Right lobe of liver (tissue), 6 donors: ENCODE measurements around the gene PLCB4. TPM values are rescaled to one million over a fixed set of nuclear protein-coding genes. Genes with fewer than 3 reads are reported as not detected.

ENCODE experiments used
- ATAC-seq, 4 donors: fragments of 200-7000 bp; cut with Tn5 transposase; one replicate each; pipeline ENCODE4 v1.9.1; 2020; ENCODE audit warnings: mild to moderate bottlenecking in 4 of 4, moderate library complexity in 4 of 4
- DNase-seq, 3 donors: peaks; one replicate each; pipeline ENCODE4 v3.0.0-alpha.2; 2020
- H3K27ac ChIP-seq, 3 donors: fragments of 200-600 bp; one replicate each; pipeline ENCODE4 v1.8.0; 2022
- H3K27me3 ChIP-seq, 2 donors: fragments of 200-600 bp; one replicate each; pipeline ENCODE4 v1.8.0; 2022
- H3K36me3 ChIP-seq, 4 donors: fragments of 200-600 bp; sonication (generic) in 1 of 4; one replicate each; pipeline versions ENCODE4 v1.5.1 to v1.8.0; 2017 to 2022; ENCODE audit warnings: control low read depth in 1 of 4
- H3K4me1 ChIP-seq, 4 donors: fragments of 200-600 bp; sonication (generic) in 1 of 4; one replicate each; pipeline versions ENCODE4 v1.5.1 to v1.8.0; 2017 to 2022; ENCODE audit warnings: control low read depth in 1 of 4
- H3K4me3 ChIP-seq, 3 donors: fragments of 200-600 bp; one replicate each; pipeline ENCODE4 v1.8.0; 2022
- H3K9me3 ChIP-seq, 4 donors: fragments of 200-600 bp; sonication (generic) in 1 of 4; one replicate each; pipeline versions ENCODE4 v1.5.1 to v1.8.0; 2017 to 2022; ENCODE audit warnings: control low read depth in 1 of 4
- CTCF ChIP-seq, 4 donors: fragments of 200-600 bp in 3 of 4; fragments of 450-650 bp in 1 of 4; IDR thresholded peaks; one replicate each; pipeline versions ENCODE4 v1.5.1 to v1.8.0; 2016 to 2022; ENCODE audit warnings: antibody characterized with exemption in 4 of 4, mild to moderate bottlenecking in 2 of 4
- POLR2A ChIP-seq: fragments of 450-650 bp; IDR thresholded peaks from one replicate; pipeline ENCODE4 v1.6.1; 2017; ENCODE audit warnings: antibody characterized with exemption, mild to moderate bottlenecking
- WGBS: methylation state at CpG from one replicate; pipeline ENCODE4 v1.1.6; 2018; ENCODE audit warnings: low coverage, low lambda C conversion rate; ENCODE audit not compliant: insufficient coverage; ENCODE audit errors: missing lambda C conversion rate; 5-methylcytosine and 5-hydroxymethylcytosine counted together
- intact Hi-C, 2 donors: fragments of 100-400 bp; cut with DNase I; formaldehyde crosslinking; loops; one replicate each; pipeline versions ENCODE4 v1.11.2 to v1.14.1; 2022
- long read RNA-seq: library from polyadenylated mRNA; unstranded; transcript quantifications from one replicate; pipeline ENCODE4 v2.0.0, GENCODE V29; 2019
- total RNA-seq, 6 experiments: library from RNA; depleted of rRNA in 2 of 6; stranded (reverse); fragments of >200 nt in 2 of 6; fragmentation: NEBNext Ultra II Directional in 3 of 6; extraction: Animal tissue kit (Norgen Biotek cat#: 25700) in 3 of 6; gene quantifications; one replicate each; pipeline versions ENCODE4 v1.1.0 to v1.2.4, GENCODE V29; 2016 to 2023
- donor health status: DM: no; HTN: yes; CAD: no.
- donor health status: DM: no; HTN: no; CAD: no.
- donor health status: DM: no; HTN: no; CAD: no.
- donor health status: DM: no; HTN: yes; CAD: no.
- donor health status: DM: no; HTN: yes; CAD: no.

Gene PLCB4
- under 1 TPM; 0.04 to 0.20 (median 0.15) TPM for total RNA-seq
- long read RNA-seq: 0 reads

- H3K27me3 ChIP-seq: peaks cover 0 to 16% of the 10 kb centered on the region in 2 donors
- peaks cover 0 to 5% (median 0%) of the 10 kb centered on the region in 4 donors for H3K4me1 ChIP-seq
- TF ChIP-seq CTCF (IDR thresholded peaks at IDR 0.05): no peak
- TF ChIP-seq POLR2A: no peak
- DNase-seq: no peak
- intact Hi-C loops: no loop called here
- no peaks in the 10 kb centered on the region for H3K9me3 ChIP-seq
- WGBS: 1% methylated on average over 21 of the region's 75 CpGs
- H3K36me3 ChIP-seq: no peaks in the 10 kb centered on the region
- ATAC-seq: peak in 1 of 4 donors; percentile 13
- no peak within 1 kb of the TSS for H3K27ac ChIP-seq
- H3K4me3 ChIP-seq: peak within 1 kb of the TSS; percentile 9 to 44 (median 26)
Measured at GRCh38 chr20:9068841-9069663, at the start of gene PLCB4. Gene PLCB4, plus strand, starts transcription at chr20:9069087. Its CDS starts 238,728 bp downstream, at chr20:9307815.

GRCh38 chr20:9019833-9020232, 49.1 kb upstream of the PLCB4 start:
- no peak overlapping the region for H3K4me3 ChIP-seq
- H3K27ac ChIP-seq: no peak overlapping the region
- TF ChIP-seq POLR2A: no peak
- no peak for TF ChIP-seq CTCF (IDR thresholded peaks at IDR 0.05)
- no peaks in the 10 kb centered on the region for H3K4me1 ChIP-seq
- no peaks in the 10 kb centered on the region for H3K36me3 ChIP-seq
- H3K9me3 ChIP-seq: no peaks in the 10 kb centered on the region
- no peak for ATAC-seq
- H3K27me3 ChIP-seq: no peaks in the 10 kb centered on the region
- intact Hi-C loops: no loop called here
- no peak for DNase-seq

GRCh38 chr20:9021216-9021615, 47.7 kb upstream of the PLCB4 start:
- H3K27ac ChIP-seq: no peak overlapping the region
- WGBS: 38% methylated on average over 3 of the region's 3 CpGs
- H3K9me3 ChIP-seq: no peaks in the 10 kb centered on the region
- no peaks in the 10 kb centered on the region for H3K36me3 ChIP-seq
- no peaks in the 10 kb centered on the region for H3K4me1 ChIP-seq
- H3K27me3 ChIP-seq: no peaks in the 10 kb centered on the region
- no peak for DNase-seq
- H3K4me3 ChIP-seq: no peak overlapping the region
- TF ChIP-seq CTCF (IDR thresholded peaks at IDR 0.05) (no peak), POLR2A (no peak)
- intact Hi-C loops: no loop called here
- ATAC-seq: no peak

GRCh38 chr20:9021699-9022098, 47.2 kb upstream of the PLCB4 start:
- DNase-seq (no peak), ATAC-seq (no peak)
- TF ChIP-seq CTCF (IDR thresholded peaks at IDR 0.05) (no peak), POLR2A (no peak)
- H3K27me3 ChIP-seq: no peaks in the 10 kb centered on the region
- WGBS: 29% methylated on average over 2 of the region's 2 CpGs
- intact Hi-C loops: no loop called here
- H3K9me3 ChIP-seq: no peaks in the 10 kb centered on the region
- H3K27ac ChIP-seq: no peak overlapping the region
- H3K4me3 ChIP-seq: no peak overlapping the region
- no peaks in the 10 kb centered on the region for H3K4me1 ChIP-seq
- no peaks in the 10 kb centered on the region for H3K36me3 ChIP-seq
